HEK293T (cell line): ENCODE measurements around the gene SLC19A3.
"Not testable (repeated sequence)": the region's sequence is repeated elsewhere in the genome, so short reads cannot be mapped to it uniquely, and the experiment has no call there.

Source experiments
- ELF4 ChIP-seq: fragments of 450-650 bp; IDR thresholded peaks from 2 replicates; pipeline ENCODE4 v1.6.1; 2017; ENCODE audit warnings: antibody characterized with exemption
- FOXK2 ChIP-seq: fragments of 450-650 bp; IDR thresholded peaks from 2 replicates; pipeline ENCODE4 v1.6.1; 2016; ENCODE audit warnings: mild to moderate bottlenecking
- L3MBTL2 ChIP-seq: fragments of 450-650 bp; conservative IDR thresholded peaks from 2 replicates; pipeline ENCODE4 v1.6.1; 2016; ENCODE audit warnings: mild to moderate bottlenecking
- NFRKB ChIP-seq: fragments of 450-650 bp; IDR thresholded peaks from 2 replicates; pipeline ENCODE4 v1.6.1; 2016; ENCODE audit warnings: mild to moderate bottlenecking, moderate library complexity
- SP1 ChIP-seq: fragments of 450-650 bp; IDR thresholded peaks from 2 replicates; pipeline ENCODE4 v1.6.1; 2017
- TF ChIP-seq, protein P1 (sequence below): fragments of 450-650 bp; IDR thresholded peaks from 2 replicates; pipeline ENCODE4 v1.6.1; 2016

DNA sequence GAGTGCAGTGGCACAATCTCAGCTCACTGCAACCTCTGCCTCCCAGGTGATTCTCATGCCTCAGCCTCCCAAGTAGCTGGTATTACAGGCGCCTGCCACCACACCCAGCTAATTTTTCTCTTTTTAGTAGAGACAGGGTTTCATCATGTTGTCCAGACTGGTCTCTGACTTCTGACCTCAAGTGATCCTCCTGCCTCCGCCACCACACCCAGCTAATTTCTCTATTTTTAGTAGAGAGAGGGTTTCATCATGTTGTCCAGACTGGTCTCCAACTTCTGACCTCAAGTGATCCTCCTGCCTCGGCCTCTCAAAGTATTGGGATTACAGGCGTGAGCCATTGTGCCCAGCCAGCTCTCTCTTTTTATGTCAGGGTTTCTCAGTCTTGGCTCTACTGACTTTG is 38.4 kb upstream of the SLC19A3 start:
- TF ChIP-seq ELF4, SP1, NFRKB, L3MBTL2, FOXK2: not testable (repeated sequence)
- TF ChIP-seq, protein P1, sequence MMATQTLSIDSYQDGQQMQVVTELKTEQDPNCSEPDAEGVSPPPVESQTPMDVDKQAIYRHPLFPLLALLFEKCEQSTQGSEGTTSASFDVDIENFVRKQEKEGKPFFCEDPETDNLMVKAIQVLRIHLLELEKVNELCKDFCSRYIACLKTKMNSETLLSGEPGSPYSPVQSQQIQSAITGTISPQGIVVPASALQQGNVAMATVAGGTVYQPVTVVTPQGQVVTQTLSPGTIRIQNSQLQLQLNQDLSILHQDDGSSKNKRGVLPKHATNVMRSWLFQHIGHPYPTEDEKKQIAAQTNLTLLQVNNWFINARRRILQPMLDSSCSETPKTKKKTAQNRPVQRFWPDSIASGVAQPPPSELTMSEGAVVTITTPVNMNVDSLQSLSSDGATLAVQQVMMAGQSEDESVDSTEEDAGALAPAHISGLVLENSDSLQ: not testable (repeated sequence)
